OCI-LY3 (cell line): Measurements from ENCODE around the gene TMED8.

ENCODE experiments used
- CTCF ChIP-seq: fragments of 200-600, 300-600 bp; sonication (generic); IDR thresholded peaks from 2 replicates; pipeline ENCODE4 v1.5.1; 2014; ENCODE audit warnings: antibody characterized with exemption, low read length, low read depth
- EZH2phosphoT487 ChIP-seq: fragments of 200-600 bp; shearing (Covaris generic); IDR thresholded peaks from 2 replicates; pipeline ENCODE4 v1.6.1; 2018; ENCODE audit warnings: antibody characterized with exemption, mixed run types, low read depth

- no peak for TF ChIP-seq EZH2phosphoT487
- peak; percentile 22; the same call in 1 of the 2 replicates for TF ChIP-seq CTCF
Measured at GRCh38 chr14:77376771-77377501, at the start of gene TMED8, which contains the start of gene SAMD15.
